ENCODE data around the gene SRRD. TPM values are rescaled to one million over a fixed set of nuclear protein-coding genes. Genes with fewer than 3 reads are reported as not detected.

Gene SRRD
- total and polyA plus RNA-seq, 2 donors = 18.3 to 18.5 TPM

DNA sequence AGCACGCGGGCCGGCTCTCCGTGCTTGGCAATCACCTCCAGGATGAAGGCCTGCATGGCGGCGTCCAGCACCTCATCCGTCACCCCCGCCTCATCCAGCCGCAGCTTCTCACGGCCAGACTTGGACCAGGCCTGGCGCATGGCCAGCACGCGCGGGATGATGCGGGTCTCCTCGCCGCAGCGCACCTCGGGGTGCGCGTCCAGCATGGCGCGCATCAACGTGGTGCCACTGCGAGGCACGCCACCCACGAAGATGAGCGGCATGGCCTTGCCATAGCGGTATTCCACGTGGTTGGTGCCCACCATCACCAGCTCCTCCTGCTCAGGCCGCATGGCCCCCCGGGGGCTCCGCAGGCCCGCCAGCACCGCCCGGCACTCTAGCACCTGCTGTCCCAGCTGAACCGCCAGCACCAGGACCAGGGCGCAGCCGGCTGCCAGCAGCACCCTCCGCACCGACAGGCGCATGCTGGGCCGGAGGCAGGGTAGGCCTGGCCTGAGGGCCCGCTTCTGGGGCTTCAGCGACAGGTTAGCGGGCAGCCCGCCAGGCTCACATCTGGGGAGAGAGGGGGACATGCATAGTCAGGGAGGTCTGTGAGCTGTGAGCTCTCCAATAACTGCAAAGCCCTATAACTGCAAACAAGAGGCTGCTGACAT lies 57.6 kb downstream of the SRRD start:
- peaks cover 11 to 19% of the 10 kb centered on the region in 2 donors for H3K36me3 ChIP-seq (ENCODE audit: control insufficient read depth in 2 of 2, insufficient read depth in 2 of 2, low read length in 1 of 2)
- 95% methylated on average over 47 of the region's 47 CpGs for WGBS
- no peak overlapping the region for H3K4me3 ChIP-seq (ENCODE audit: low read length in 2 of 2)
- no peaks in the 10 kb centered on the region for H3K27me3 ChIP-seq (ENCODE audit: control insufficient read depth in 2 of 2, insufficient read depth in 1 of 2, low read length in 1 of 2)
- no peak overlapping the region for H3K27ac ChIP-seq (ENCODE audit: low read depth in 1 of 2, low read length in 1 of 2)
- no peaks in the 10 kb centered on the region for H3K9me3 ChIP-seq (ENCODE audit: control insufficient read depth in 2 of 2, insufficient read depth in 1 of 2, low read length in 1 of 2)
- H3K4me1 ChIP-seq (ENCODE audit: control insufficient read depth in 2 of 2, insufficient read depth in 2 of 2, low read length in 2 of 2) = peaks cover 3 to 10% of the 10 kb centered on the region in 2 donors
- DNase-seq (ENCODE audit: low read depth in 6 of 9, low spot score in 9 of 9) = no peak

DNA sequence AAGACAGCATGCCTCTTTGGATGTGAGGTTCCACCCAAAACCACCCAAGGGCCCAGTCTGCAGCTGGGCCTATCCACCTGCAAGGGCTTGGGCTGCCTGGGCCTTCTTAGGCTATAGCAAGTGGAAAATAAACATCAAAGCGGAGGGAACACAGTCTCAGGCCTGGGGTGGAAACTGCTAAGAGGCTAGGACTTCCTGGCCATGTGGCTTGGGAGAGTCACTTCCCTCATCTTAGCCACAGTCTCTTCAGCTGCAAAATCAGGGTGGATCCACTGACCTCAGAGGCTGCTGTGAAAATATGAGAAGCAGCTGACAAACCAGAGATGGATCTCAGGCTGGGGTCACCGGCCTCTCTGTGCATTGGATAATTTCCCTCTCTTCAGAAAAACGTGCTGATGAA lies 59.2 kb downstream of the SRRD start:
- 41% methylated on average over 3 of the region's 3 CpGs for WGBS
- peak overlapping the region; percentile 36 to 43 for H3K27ac ChIP-seq (ENCODE audit: low read depth in 1 of 2, low read length in 1 of 2)
- H3K9me3 ChIP-seq (ENCODE audit: control insufficient read depth in 2 of 2, insufficient read depth in 1 of 2, low read length in 1 of 2) = no peaks in the 10 kb centered on the region
- H3K4me1 ChIP-seq (ENCODE audit: control insufficient read depth in 2 of 2, insufficient read depth in 2 of 2, low read length in 2 of 2) = peaks cover 3 to 13% of the 10 kb centered on the region in 2 donors
- no peaks in the 10 kb centered on the region for H3K27me3 ChIP-seq (ENCODE audit: control insufficient read depth in 2 of 2, insufficient read depth in 1 of 2, low read length in 1 of 2)
- no peak overlapping the region for H3K4me3 ChIP-seq (ENCODE audit: low read length in 2 of 2)
- peaks cover 11 to 18% of the 10 kb centered on the region in 2 donors for H3K36me3 ChIP-seq (ENCODE audit: control insufficient read depth in 2 of 2, insufficient read depth in 2 of 2, low read length in 1 of 2)
- peak in 3 of 9 donors; percentile 10 to 29 (median 14) for DNase-seq (ENCODE audit: low read depth in 6 of 9, low spot score in 9 of 9)

Other genes with a start within 250 kb of the SRRD start
- gene ASPHD2, start 54.6 kb upstream of the SRRD start, total RNA-seq = 2.1 TPM
- gene ASPHD2, start 54.6 kb upstream of the SRRD start, polyA plus RNA-seq = 2.9 TPM
- gene HPS4, start 94 bp upstream of the SRRD start, total RNA-seq = 20.6 TPM
- gene HPS4, start 94 bp upstream of the SRRD start, polyA plus RNA-seq = 32.2 TPM
- gene TFIP11, start 28.6 kb downstream of the SRRD start, total RNA-seq = 39.6 TPM
- gene TFIP11, start 28.6 kb downstream of the SRRD start, polyA plus RNA-seq = 32.9 TPM
- 17.0 TPM for gene TPST2, start 106.3 kb downstream of the SRRD start, total RNA-seq
- 20.3 TPM for gene TPST2, start 106.3 kb downstream of the SRRD start, polyA plus RNA-seq
- 0.85 TPM for gene CRYBB1, start 134.2 kb downstream of the SRRD start, total RNA-seq
- gene CRYBB1, start 134.2 kb downstream of the SRRD start, polyA plus RNA-seq = 1.7 TPM
- 0.47 TPM for gene CRYBA4, start 138.1 kb downstream of the SRRD start, total RNA-seq
- gene CRYBA4, start 138.1 kb downstream of the SRRD start, polyA plus RNA-seq = 1.6 TPM
- gene MIAT, start 173.7 kb downstream of the SRRD start, total RNA-seq = 1.1 TPM
- gene MIAT, start 173.7 kb downstream of the SRRD start, polyA plus RNA-seq = 2.9 TPM